Measurements from ENCODE around the gene MED29.
A peak's percentile ranks its signal among the peaks of the same experiment; 100 is the strongest.
"Not testable (repeated sequence)": the region's sequence is repeated elsewhere in the genome, so short reads cannot be mapped to it uniquely, and the experiment has no call there.

MED29 gene

GRCh38 chr19:39369200-39369599, 22.0 kb upstream of the MED29 start:
- DNase-seq (ENCODE audit: extremely low read depth in 1 of 2, low read depth in 1 of 2): no peak

- DNase-seq (ENCODE audit: extremely low read depth in 1 of 2, low read depth in 1 of 2): no peak
These were observed 20.4 kb upstream of the MED29 start for GRCh38 chr19:39370735-39371134.

- no peak for DNase-seq (ENCODE audit: extremely low read depth in 1 of 2, low read depth in 1 of 2)
These were observed 19.0 kb upstream of the MED29 start for GRCh38 chr19:39372047-39372802.

GRCh38 chr19:39372941-39373340, 18.2 kb upstream of the MED29 start:
- DNase-seq (ENCODE audit: extremely low read depth in 1 of 2, low read depth in 1 of 2): no peak

- no peak for DNase-seq (ENCODE audit: extremely low read depth in 1 of 2, low read depth in 1 of 2)
These were observed 15.2 kb upstream of the MED29 start for GRCh38 chr19:39375929-39376328.

- no peak for DNase-seq (ENCODE audit: extremely low read depth in 1 of 2, low read depth in 1 of 2)
These were observed 13.5 kb upstream of the MED29 start for GRCh38 chr19:39377373-39378362.

- DNase-seq (ENCODE audit: extremely low read depth in 1 of 2, low read depth in 1 of 2): not testable (repeated sequence)
These were observed 11.8 kb upstream of the MED29 start for GRCh38 chr19:39379366-39379765.

GRCh38 chr19:39379865-39380396, 11.2 kb upstream of the MED29 start:
- DNase-seq (ENCODE audit: extremely low read depth in 1 of 2, low read depth in 1 of 2): no peak

- DNase-seq (ENCODE audit: extremely low read depth in 1 of 2, low read depth in 1 of 2): no peak
These were observed 10.4 kb upstream of the MED29 start for GRCh38 chr19:39380521-39381502.

- DNase-seq (ENCODE audit: extremely low read depth in 1 of 2, low read depth in 1 of 2): no peak
These were observed 9.1 kb upstream of the MED29 start for GRCh38 chr19:39381910-39382611.

- no peak for DNase-seq (ENCODE audit: extremely low read depth in 1 of 2, low read depth in 1 of 2)
These were observed 8.0 kb upstream of the MED29 start for GRCh38 chr19:39382991-39383828.

- no peak for DNase-seq (ENCODE audit: extremely low read depth in 1 of 2, low read depth in 1 of 2)
These were observed 6.2 kb upstream of the MED29 start for GRCh38 chr19:39384839-39385568.

- DNase-seq (ENCODE audit: extremely low read depth in 1 of 2, low read depth in 1 of 2): no peak
These were observed 5.4 kb upstream of the MED29 start for GRCh38 chr19:39385629-39386411.

- DNase-seq (ENCODE audit: extremely low read depth in 1 of 2, low read depth in 1 of 2): no peak
These were observed 4.6 kb upstream of the MED29 start for GRCh38 chr19:39386557-39386956.

- no peak for DNase-seq (ENCODE audit: extremely low read depth in 1 of 2, low read depth in 1 of 2)
These were observed 2.5 kb upstream of the MED29 start for GRCh38 chr19:39388657-39389056.

GRCh38 chr19:39389631-39390414, 1.4 kb upstream of the MED29 start:
- DNase-seq (ENCODE audit: extremely low read depth in 1 of 2, low read depth in 1 of 2): no peak

GRCh38 chr19:39390451-39390750, 777 bp upstream of the MED29 start:
- peak; percentile 62 to 74 for DNase-seq (ENCODE audit: extremely low read depth in 1 of 2, low read depth in 1 of 2)

Measured in activated CD8-positive, alpha-beta memory T cell treated with anti-CD3 and anti-CD28 coated beads for 1 hour (primary cell).